ENCODE data around the gene ETFB. TPM values are rescaled to one million over a fixed set of nuclear protein-coding genes. Genes with fewer than 3 reads are reported as not detected.

ETFB gene
- polyA plus RNA-seq, 1 of the 3 experiments (the other 2 are of a cell fraction) = 169 TPM

DNA sequence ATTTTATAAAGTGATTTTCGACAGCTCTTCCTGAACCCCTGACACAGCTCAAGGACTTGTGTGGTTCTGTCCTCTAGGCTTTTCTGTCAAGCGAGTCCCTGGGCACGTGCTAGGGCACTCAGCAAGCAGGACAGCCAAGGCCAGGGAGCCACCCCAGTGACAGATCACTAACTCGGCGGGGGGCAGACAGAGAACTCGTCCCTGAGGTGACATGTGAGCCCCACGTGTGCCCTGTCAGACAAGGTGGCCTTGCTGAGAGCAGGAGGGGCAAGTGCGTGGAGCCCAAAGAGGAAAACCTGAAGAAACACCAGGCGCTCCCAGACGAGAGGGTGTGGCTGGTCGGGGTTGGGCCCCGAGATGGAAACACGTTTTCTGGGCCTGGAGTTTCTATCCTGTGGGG is 4.9 kb downstream of the ETFB start:
- Histone ChIP-seq H3K79me2 (ENCODE audit: insufficient read depth) (peaks cover 6% of the 10 kb centered on the region), H3K4me1 (ENCODE audit: control insufficient read depth in 1 of 2, insufficient read depth in 2 of 2, low read depth in 1 of 2, low read length in 1 of 2) (peaks cover 6 to 14% of the 10 kb centered on the region in 2 experiments; a peak in 3 of 4 replicates), H3K4me2 (no peak overlapping the region), H3K27me3 (ENCODE audit: insufficient read depth) (no peaks in the 10 kb centered on the region), H3K4me3 (ENCODE audit: low read depth in 2 of 2, low read length in 1 of 2) (no peak overlapping the region), H2AFZ (ENCODE audit: low read depth) (no peak overlapping the region), H3F3A (replicated peaks; ENCODE audit: insufficient read depth) (peaks cover 7% of the 10 kb centered on the region), H3K36me3 (replicated peaks in 1 of 2; ENCODE audit: control insufficient read depth in 1 of 2, insufficient read depth in 2 of 2, low read length in 1 of 2) (no peaks in the 10 kb centered on the region), H3K9me2 (no peaks in the 10 kb centered on the region), H3K9ac (no peak overlapping the region), H3K27ac (ENCODE audit: low read depth in 2 of 2, low read length in 1 of 2) (no peak overlapping the region), H4K20me1 (ENCODE audit: insufficient read depth) (no peaks in the 10 kb centered on the region), H3K9me3 (no peaks in the 10 kb centered on the region)
- ChIA-PET POLR2A (no interaction called here), CTCF (interaction anchor here (1.5 kb wide), 1 partner anchor 36 kb away, joined by 3 read pairs; no protein-coding TSS in a partner anchor)
- no peak for DNase-seq
- WGBS (ENCODE audit: low lambda C conversion rate) = 93% methylated on average over 13 of the region's 13 CpGs
- TF ChIP-seq REST (IDR thresholded peaks at IDR 0.05; ENCODE audit: low read depth, low read length) (no peak), TAF1 (IDR thresholded peaks at IDR 0.05; ENCODE audit: borderline replicate concordance, low read depth, low read length) (no peak), SIN3A (IDR thresholded peaks at IDR 0.05; ENCODE audit: borderline replicate concordance, low read depth, low read length) (no peak), FOXM1 (IDR thresholded peaks at IDR 0.05; ENCODE audit: low read depth) (no peak), PBX3 (IDR thresholded peaks at IDR 0.05) (no peak), CTCF (IDR thresholded peaks at IDR 0.05) (no peak), NRF1 (IDR thresholded peaks at IDR 0.05; ENCODE audit: low read depth, low read length) (no peak)
- TF ChIP-seq, protein P1, sequence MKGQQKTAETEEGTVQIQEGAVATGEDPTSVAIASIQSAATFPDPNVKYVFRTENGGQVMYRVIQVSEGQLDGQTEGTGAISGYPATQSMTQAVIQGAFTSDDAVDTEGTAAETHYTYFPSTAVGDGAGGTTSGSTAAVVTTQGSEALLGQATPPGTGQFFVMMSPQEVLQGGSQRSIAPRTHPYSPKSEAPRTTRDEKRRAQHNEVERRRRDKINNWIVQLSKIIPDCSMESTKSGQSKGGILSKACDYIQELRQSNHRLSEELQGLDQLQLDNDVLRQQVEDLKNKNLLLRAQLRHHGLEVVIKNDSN (IDR thresholded peaks at IDR 0.05; ENCODE audit: borderline replicate concordance, low read depth) = no peak

DNA sequence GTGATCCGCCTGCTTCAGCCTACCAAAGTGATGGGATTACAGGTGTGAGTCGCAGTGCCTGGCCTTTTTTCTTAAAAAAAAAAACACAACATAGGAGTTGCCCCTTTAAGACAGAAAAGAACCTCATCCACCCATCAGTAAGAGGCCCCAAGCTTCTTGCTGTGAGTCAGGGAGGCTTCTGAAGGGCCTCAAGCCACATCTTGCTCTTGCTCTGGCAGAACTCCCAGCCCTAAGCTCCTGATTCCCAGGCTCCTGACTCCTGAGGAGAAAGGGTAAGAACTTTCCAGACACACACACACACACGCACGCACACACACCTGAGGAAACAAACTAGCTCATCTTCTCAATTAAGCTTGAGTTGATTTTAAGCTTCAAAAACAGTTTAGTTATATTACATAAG is 6.9 kb downstream of the ETFB start:
- H3K36me3 ChIP-seq (replicated peaks in 1 of 2; ENCODE audit: control insufficient read depth in 1 of 2, insufficient read depth in 2 of 2, low read length in 1 of 2) = no peaks in the 10 kb centered on the region
- TF ChIP-seq GATA2 (CRISPR knock-in tag; IDR thresholded peaks at IDR 0.05) (no peak), RAD21 (IDR thresholded peaks at IDR 0.05; ENCODE audit: low read length) (no peak), FOXJ3 (CRISPR knock-in tag; IDR thresholded peaks at IDR 0.05) (no peak), CHD2 (IDR thresholded peaks at IDR 0.05; ENCODE audit: low read length, partially characterized antibody) (no peak)
- H3K9me2 ChIP-seq = no peaks in the 10 kb centered on the region
- no peak overlapping the region for H2AFZ ChIP-seq (ENCODE audit: low read depth)
- POLR2A ChIA-PET = interaction anchor here (0.6 kb wide), 1 partner anchor 875 kb away, joined by 3 read pairs; no protein-coding TSS in a partner anchor
- no peaks in the 10 kb centered on the region for H4K20me1 ChIP-seq (ENCODE audit: insufficient read depth)
- CTCF ChIA-PET = interaction anchor here (1.0 to 2.7 kb wide), 5 partner anchors 16 to 69 kb away, joined by 3 to 8 read pairs (median 3); no protein-coding TSS in a partner anchor
- peaks cover 0 to 4% of the 10 kb centered on the region in 2 experiments; a peak in 1 of 4 replicates for H3K4me1 ChIP-seq (ENCODE audit: control insufficient read depth in 1 of 2, insufficient read depth in 2 of 2, low read depth in 1 of 2, low read length in 1 of 2)
- no peak overlapping the region for H3K9ac ChIP-seq
- WGBS (ENCODE audit: low lambda C conversion rate) = 87% methylated on average over 4 of the region's 4 CpGs
- peaks cover 7% of the 10 kb centered on the region for H3F3A ChIP-seq (replicated peaks; ENCODE audit: insufficient read depth)
- DNase-seq = no peak
- no peaks in the 10 kb centered on the region for H3K27me3 ChIP-seq (ENCODE audit: insufficient read depth)
- no peaks in the 10 kb centered on the region for H3K9me3 ChIP-seq
- H3K79me2 ChIP-seq (ENCODE audit: insufficient read depth) = no peaks in the 10 kb centered on the region
- no peak overlapping the region for H3K4me3 ChIP-seq (ENCODE audit: low read depth in 2 of 2, low read length in 1 of 2)
- peak overlapping the region in 1 of 2 experiments; percentile 30; a peak in 1 of 4 replicates for H3K27ac ChIP-seq (ENCODE audit: low read depth in 2 of 2, low read length in 1 of 2)
- no peak overlapping the region for H3K4me2 ChIP-seq
